Stimulated activated CD8-positive, alpha-beta memory T cell treated with anti-CD3 and anti-CD28 coated beads, Interleukin-15, amount 100 ng/mL, for 24 hours (primary cell): ENCODE data around the gene DHRSX.
"Not testable (repeated sequence)": the region's sequence is repeated elsewhere in the genome, so short reads cannot be mapped to it uniquely, and the experiment has no call there.

Source experiments
- DNase-seq: peaks from one replicate; pipeline ENCODE4 v3.0.0-alpha.2; 2020; ENCODE audit warnings: low read depth

The DHRSX gene

GRCh38 chrX:2261831-2262667, 238.7 kb downstream of the DHRSX start:
- DNase-seq, result no peak

DNA sequence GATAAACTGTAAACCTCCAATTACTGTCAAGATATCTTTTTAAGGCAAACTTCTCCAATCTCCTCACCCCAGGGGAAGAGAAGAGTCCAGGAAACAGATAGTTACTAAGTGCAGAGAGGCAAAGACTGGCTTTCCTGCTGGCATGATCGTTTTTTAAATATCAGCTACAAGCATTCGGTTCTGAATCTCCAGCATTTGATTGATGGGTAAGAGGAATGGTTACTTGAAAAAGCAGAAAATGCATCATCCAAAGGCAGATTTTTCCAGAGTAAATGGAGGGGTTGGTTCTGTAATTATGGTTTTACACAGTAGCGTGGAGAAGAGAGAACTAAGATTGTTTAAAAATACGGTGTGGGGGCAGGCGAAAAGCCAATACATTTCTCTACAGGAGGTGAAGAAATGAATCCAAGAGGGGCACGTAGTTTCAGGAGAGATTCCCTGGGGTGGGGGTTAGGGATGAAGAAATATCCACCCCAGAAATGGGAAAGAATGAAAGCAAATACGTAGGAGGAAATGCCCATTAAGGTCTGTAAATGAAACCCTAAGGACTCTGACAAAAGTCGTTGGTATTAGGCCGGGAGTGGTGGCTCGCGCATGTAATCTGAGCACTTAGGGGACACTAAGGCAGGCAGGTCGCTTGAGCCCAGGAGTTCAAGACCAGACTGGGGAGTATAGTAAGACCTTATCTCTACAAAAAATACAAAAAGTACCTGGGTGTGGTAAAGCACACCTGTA, 248.3 kb downstream of the DHRSX start:
- DNase-seq, result no peak

DNA sequence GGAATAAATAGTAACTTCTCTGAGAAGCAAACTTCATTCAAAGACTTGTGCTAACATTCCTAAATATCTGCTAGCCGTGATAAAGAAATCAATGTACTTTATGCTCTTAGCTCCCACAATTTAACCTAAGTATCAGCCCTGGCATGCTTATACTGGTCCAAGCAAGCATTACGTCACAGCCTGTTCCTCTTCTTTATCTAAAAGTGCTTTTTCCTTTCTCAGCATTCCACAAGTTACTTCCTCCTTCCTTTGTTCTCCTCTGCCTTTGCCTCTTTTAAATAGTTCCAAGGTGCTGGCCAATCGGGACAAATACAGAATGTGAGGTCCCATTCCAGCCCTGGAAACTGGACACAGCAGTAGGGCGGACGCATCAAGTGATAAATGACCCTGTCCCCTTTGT, 249.6 kb downstream of the DHRSX start:
- no peak for DNase-seq

DNA sequence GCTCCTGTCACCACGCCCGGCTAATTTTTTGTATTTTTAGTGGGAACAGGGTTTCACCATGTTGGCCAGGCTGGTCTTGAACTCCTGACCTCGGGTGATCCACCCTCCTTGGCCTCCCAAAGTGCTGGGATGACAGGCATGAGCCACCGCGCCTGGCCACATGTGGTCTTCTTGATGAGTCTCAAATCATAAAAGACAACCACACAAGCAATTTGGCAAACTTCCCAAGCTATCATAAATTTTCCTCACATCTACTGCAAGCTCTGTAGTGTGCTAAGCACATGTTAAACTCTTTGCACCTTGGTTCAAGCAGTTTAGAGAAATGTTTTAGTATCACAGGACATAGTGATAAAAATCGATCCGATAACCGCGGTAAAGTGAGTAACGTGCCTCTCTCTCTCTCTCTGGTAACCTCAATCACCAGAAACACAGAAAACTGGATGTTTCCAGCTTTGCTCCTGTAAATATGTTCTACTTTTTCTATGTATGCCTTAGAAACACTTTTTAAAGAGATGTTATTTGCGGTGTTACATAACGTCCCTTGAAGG, 256.8 kb downstream of the DHRSX start:
- DNase-seq, result no peak

DNA sequence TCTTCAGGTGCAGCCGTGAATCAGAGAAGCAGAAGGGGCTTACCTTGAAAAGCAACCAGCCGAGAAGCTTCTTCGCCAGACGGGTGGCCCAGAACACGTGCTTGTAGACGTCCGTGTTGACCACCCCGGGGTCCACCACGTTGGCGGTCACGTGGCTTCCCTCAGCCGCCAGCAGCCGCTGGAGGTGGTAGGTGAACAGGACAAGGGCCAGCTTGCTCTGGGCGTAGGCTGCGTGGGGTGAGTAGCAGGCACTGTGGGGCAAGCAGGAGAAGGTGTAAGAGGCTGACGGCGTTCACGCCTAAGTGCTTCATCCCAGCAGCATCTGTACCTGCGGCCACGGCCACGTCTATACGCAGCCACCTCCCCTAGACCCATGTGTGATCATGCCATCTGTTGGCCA, 257.8 kb downstream of the DHRSX start:
- no peak for DNase-seq

DNA sequence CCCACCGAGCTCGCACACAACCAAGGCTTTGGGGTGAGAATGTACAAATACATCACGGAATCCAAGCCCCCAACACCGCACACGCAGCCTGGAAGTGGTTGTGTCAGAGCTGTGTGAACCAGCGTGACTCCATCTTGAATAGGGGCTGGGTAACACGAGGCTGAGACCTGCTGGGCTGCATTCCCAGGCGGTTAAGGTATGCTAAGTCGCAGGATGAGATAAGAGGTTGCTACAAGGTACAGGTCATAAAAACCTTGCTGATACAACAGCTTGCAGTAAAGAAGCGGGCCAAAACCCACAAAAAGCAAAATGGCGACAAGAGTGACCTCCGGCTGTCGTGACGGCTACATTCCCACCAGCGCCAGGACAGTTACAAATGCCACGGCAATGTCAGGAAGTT, 258.4 kb downstream of the DHRSX start:
- DNase-seq, result no peak

GRCh38 chrX:2241496-2241895, 259.3 kb downstream of the DHRSX start:
- DNase-seq, result not testable (repeated sequence)

- DNase-seq, result not testable (repeated sequence)
Measured at GRCh38 chrX:2240761-2241160, 260.0 kb downstream of the DHRSX start.

- no peak for DNase-seq
Measured at GRCh38 chrX:2237976-2238375, 262.8 kb downstream of the DHRSX start.

- DNase-seq, result no peak
Measured at GRCh38 chrX:2231570-2232192, 269.1 kb downstream of the DHRSX start.

- DNase-seq, result no peak
Measured at GRCh38 chrX:2230457-2230856, 270.3 kb downstream of the DHRSX start.

GRCh38 chrX:2228536-2228935, 272.2 kb downstream of the DHRSX start:
- no peak for DNase-seq

GRCh38 chrX:2226906-2227656, 273.7 kb downstream of the DHRSX start:
- no peak for DNase-seq

- no peak for DNase-seq
Measured at GRCh38 chrX:2226182-2226581, 274.6 kb downstream of the DHRSX start.

DNA sequence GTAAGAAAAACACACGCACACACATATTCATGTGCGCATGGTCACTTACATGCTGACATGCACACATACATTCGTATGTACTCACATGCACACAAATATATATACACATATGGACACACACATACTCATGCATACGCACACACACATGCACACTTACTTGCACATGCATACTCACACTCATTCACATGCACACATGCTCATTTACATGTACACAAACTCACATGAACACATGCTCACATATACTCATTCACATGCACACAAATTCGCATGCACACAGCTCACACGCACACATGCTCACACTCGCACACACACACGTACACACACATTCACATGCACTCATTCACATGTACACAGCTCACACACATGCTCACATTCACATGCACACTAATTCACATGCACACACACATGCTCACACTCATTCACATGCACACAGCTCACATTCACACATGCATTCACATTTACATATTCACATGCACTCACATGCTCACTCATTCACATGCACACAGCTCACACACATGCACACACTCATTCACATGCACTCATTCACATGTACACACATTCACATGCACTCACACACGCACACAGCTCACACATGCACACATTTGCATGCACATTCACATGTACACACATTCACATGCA, 276.1 kb downstream of the DHRSX start:
- DNase-seq, result no peak

DNA sequence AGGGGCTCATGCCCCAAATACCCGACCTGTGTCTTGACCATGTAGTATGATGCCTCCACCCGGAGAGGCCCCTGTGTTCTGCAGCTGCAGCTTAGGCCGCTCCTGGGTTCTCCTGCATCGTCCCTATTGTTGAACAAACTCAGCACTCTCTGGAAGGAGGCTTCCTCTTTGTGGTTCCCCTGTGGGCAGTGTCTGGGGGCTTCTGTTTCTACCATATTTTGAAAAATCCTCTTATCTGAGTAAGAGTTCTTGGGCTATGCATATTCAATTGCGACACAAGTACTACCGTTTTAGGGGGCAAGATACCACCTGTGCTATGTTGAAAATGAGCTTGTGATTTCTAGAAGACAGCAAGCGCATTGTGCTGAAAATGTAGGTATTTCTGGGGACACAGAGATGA, 276.6 kb downstream of the DHRSX start:
- DNase-seq, result no peak

DNA sequence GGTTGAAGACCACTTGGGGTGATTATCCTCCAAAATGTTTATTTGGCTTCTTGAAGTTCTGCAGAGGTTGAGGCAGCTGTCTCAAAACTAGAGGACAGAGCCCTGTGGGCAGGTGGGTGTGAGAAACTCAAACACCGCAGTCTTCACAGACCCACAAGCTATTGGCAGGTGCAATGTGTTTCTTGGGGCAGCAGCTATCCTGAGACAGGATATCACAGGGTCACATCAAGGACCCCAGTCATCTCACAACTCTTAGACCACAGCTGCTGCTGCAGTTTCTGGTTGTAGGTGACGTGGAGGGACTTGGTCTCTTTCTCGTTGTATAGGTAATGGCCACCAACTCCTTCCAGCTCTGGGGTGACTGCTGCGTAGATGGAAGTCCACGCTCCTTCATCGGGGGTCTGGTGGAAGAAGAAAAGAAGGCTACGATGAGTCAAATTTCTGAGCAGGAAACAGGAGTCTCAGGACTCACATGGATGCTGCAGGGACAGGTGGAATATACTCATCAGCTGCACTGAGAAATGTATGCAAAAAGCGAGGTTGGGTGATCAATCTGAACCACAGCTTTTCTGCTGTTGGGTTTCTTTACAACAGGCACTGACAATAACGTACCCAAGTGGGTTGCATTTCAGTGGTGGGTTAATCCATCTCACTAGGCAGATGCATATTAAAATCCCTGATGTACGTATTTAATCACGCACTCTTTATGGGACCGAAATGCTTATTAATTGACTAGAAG, 279.8 kb downstream of the DHRSX start:
- no peak for DNase-seq

- no peak for DNase-seq
Measured at GRCh38 chrX:2220296-2220695, 280.5 kb downstream of the DHRSX start.

- not testable (repeated sequence) for DNase-seq
Measured at GRCh38 chrX:2214138-2214823, 286.5 kb downstream of the DHRSX start.

DNA sequence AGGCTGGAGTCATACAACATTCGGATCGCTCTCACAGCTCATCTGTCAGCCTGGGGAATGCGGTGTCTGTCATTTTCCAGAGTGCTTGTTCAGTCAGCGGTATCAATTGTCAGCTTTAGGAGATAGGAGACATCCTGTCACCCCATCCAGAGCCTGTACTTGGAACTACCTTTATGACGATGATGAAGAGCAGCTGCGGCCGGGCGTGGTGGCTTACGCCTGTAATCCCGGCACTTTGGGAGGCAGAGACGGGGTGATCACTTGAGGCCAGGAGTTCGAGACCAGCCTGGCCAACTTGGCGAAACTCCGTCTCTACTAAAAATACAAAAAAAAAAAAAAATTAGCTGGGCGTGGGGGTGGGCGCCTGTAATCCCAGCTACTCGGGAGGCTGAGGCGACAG, 289.1 kb downstream of the DHRSX start:
- not testable (repeated sequence) for DNase-seq
